K562 (cell line): ENCODE results near the gene RSF1. TPM values are rescaled to one million over a fixed set of nuclear protein-coding genes. Genes with fewer than 3 reads are reported as not detected.

Experiments used
- ATAC-seq: fragments of 200-7000 bp; cut with Tn5 transposase; 3 replicates; pipeline ENCODE4 v1.9.1; 2020; ENCODE audit warnings: moderate library complexity
- BruUV-seq: library from RNA; stranded (reverse); fragments of 400-500 nt; replicated peaks from 2 replicates; lab custom pipeline; 2021; lab: Mats Ljungman, UMichigan
- CTCF ChIA-PET: fragments of 300-600 bp; formaldehyde crosslinking; extraction: SDS; loops from one replicate; lab custom pipeline; 2021; ENCODE audit warnings: low intra/inter-chr PET ratio; lab: Yijun Ruan, JAX
- POLR2A ChIA-PET: fragments of 300-600, 350-650 bp; sonication (Branson Sonifier 250); formaldehyde crosslinking; extraction: SDS; loops from one replicate; lab custom pipeline; 2021; ENCODE audit warnings: antibody characterized with exemption, inconsistent platforms; lab: Yijun Ruan, JAX
- DNase-seq, 4 experiments: peaks; one replicate each; pipeline versions ENCODE4 v3.0.0 to v3.0.0-alpha.2; 2011 to 2018; ENCODE audit warnings: low spot score in 3 of 4, mixed read lengths in 3 of 4; ENCODE audit errors: extremely low read depth in 1 of 4
- FAIRE-seq: peaks from 2 replicates; lab custom pipeline; 2011; peaks lifted over from hg19 to GRCh38; lab: Jason Lieb, UNC
- H2AFZ ChIP-seq: 2 replicates; pipeline ENCODE4 v1.6.0; 2011; ENCODE audit warnings: low read depth, low read length, control low read depth, inconsistent platforms
- H3K27ac ChIP-seq: fragments of 200-600 bp; 3 replicates; pipeline ENCODE4 v1.8.0; 2011; ENCODE audit warnings: low read depth, mild to moderate bottlenecking, control low read depth, inconsistent platforms, low read length, moderate library complexity, mixed read lengths; ENCODE audit errors: extremely low read depth
- H3K27me3 ChIP-seq, 2 experiments: fragments of 300-600 bp in 1 of 2; 2 replicates in 1 of 2; 3 replicates in 1 of 2; pipeline versions ENCODE4 v1.6.0 to v1.8.0; 2011; ENCODE audit warnings: inconsistent platforms in 2 of 2, low read length in 2 of 2, mild to moderate bottlenecking in 1 of 2, mixed read lengths in 1 of 2, moderate library complexity in 1 of 2; ENCODE audit not compliant: control insufficient read depth in 2 of 2, insufficient read depth in 2 of 2
- H3K36me3 ChIP-seq: fragments of 300-600 bp; 3 replicates; pipeline ENCODE4 v1.8.0; 2011; ENCODE audit warnings: mild to moderate bottlenecking, low read length, inconsistent platforms; ENCODE audit not compliant: control insufficient read depth, insufficient read depth
- H3K4me1 ChIP-seq, 2 experiments: fragments of 200-600 bp in 1 of 2; replicated peaks in 1 of 2; 2 replicates in 1 of 2; 3 replicates in 1 of 2; pipeline versions ENCODE4 v1.5.1 to v1.8.0; 2011; ENCODE audit warnings: inconsistent platforms in 2 of 2, low read length in 2 of 2, mild to moderate bottlenecking in 1 of 2, mixed read lengths in 1 of 2, moderate library complexity in 1 of 2; ENCODE audit not compliant: control insufficient read depth in 2 of 2, insufficient read depth in 2 of 2
- H3K4me2 ChIP-seq: 2 replicates; pipeline ENCODE4 v1.6.1; 2011; ENCODE audit warnings: low read length, control low read depth, inconsistent platforms, mixed read lengths; ENCODE audit not compliant: insufficient read depth
- H3K4me3 ChIP-seq: fragments of 200-600 bp; sonication (generic), shearing (Covaris generic); 2 replicates; pipeline ENCODE4 v1.5.1; 2016; ENCODE audit warnings: control low read depth, inconsistent platforms
- H3K79me2 ChIP-seq: fragments of 200-600 bp; 3 replicates; pipeline ENCODE4 v1.8.0; 2011; ENCODE audit warnings: low read length, inconsistent platforms; ENCODE audit not compliant: control insufficient read depth, insufficient read depth
- H3K9ac ChIP-seq, 2 experiments: 2 replicates each; pipeline versions ENCODE4 v1.6.0 to v1.6.1; 2011; ENCODE audit warnings: low read depth in 2 of 2, low read length in 2 of 2, control low read depth in 1 of 2, inconsistent platforms in 1 of 2, mild to moderate bottlenecking in 1 of 2, mixed read lengths in 1 of 2; ENCODE audit not compliant: insufficient read depth in 1 of 2
- H3K9me1 ChIP-seq: one replicate; pipeline ENCODE4 v1.6.0; 2011; ENCODE audit warnings: inconsistent platforms, mild to moderate bottlenecking, low read length, moderate library complexity; ENCODE audit not compliant: control insufficient read depth, insufficient read depth
- H3K9me3 ChIP-seq: replicated peaks from 2 replicates; pipeline ENCODE4 v1.5.1; 2011; ENCODE audit warnings: low read depth, low read length, inconsistent platforms; ENCODE audit not compliant: control insufficient read depth, insufficient read depth
- H4K20me1 ChIP-seq: replicated peaks from 2 replicates; pipeline ENCODE4 v1.6.1; 2011; ENCODE audit warnings: low read length, inconsistent platforms, mixed read lengths; ENCODE audit not compliant: control insufficient read depth, insufficient read depth
- BACH1 ChIP-seq: fragments of 200-800 bp; sonication (Bioruptor generic); IDR thresholded peaks from 2 replicates; pipeline ENCODE4 v1.6.1; 2016; ENCODE audit warnings: missing genetic modification characterization, missing compliant biosample characterization
- CBFA2T2 ChIP-seq: fragments of 450-650 bp; conservative IDR thresholded peaks from 2 replicates; pipeline ENCODE4 v1.6.1; 2017; ENCODE audit warnings: mild to moderate bottlenecking
- ERF ChIP-seq: fragments of 450-650 bp; formaldehyde crosslinking; IDR thresholded peaks from 2 replicates; pipeline ENCODE4 v1.4.0; 2020; ENCODE audit warnings: mild to moderate bottlenecking, mixed read lengths
- IFI16 ChIP-seq: fragments of 250-450 bp; sonication (Bioruptor Pico); IDR thresholded peaks from 2 replicates; pipeline ENCODE4 v2.1.2; 2022; ENCODE audit warnings: mild to moderate bottlenecking, inconsistent platforms
- KLF1 ChIP-seq: fragments of 450-650 bp; IDR thresholded peaks from 2 replicates; pipeline ENCODE4 v1.6.1; 2016; ENCODE audit warnings: missing genetic modification characterization, missing compliant biosample characterization
- MTA3 ChIP-seq: fragments of 450-650 bp; formaldehyde crosslinking; IDR thresholded peaks from 2 replicates; pipeline ENCODE4 v1.6.1; 2017; ENCODE audit warnings: mild to moderate bottlenecking, borderline replicate concordance
- NR0B1 ChIP-seq: fragments of 450-650 bp; IDR thresholded peaks from one replicate; pipeline ENCODE4 v1.6.1; 2018; ENCODE audit warnings: mild to moderate bottlenecking, moderate library complexity; ENCODE audit not compliant: partially characterized antibody
- NR1H2 ChIP-seq: sonication (generic); formaldehyde crosslinking; IDR thresholded peaks from 2 replicates; pipeline ENCODE4 v1.4.0; 2020; ENCODE audit warnings: mild to moderate bottlenecking, missing genetic modification reagents
- RBBP5 ChIP-seq: fragments of 200-600 bp; sonication (generic); IDR thresholded peaks from 2 replicates; pipeline ENCODE4 v1.6.1; 2012; ENCODE audit warnings: borderline replicate concordance, mild to moderate bottlenecking, low read length, control low read depth, inconsistent platforms; ENCODE audit not compliant: insufficient read depth, poor library complexity, severe bottlenecking
- SAFB2 ChIP-seq: fragments of 200-400 bp; formaldehyde crosslinking; IDR thresholded peaks from 2 replicates; pipeline ENCODE4 v1.6.1; 2018; ENCODE audit warnings: borderline replicate concordance, low read length, low read depth, moderate library complexity; ENCODE audit not compliant: severe bottlenecking
- SNIP1 ChIP-seq: fragments of 450-650 bp; IDR thresholded peaks from 2 replicates; pipeline ENCODE4 v1.7.1; 2017; ENCODE audit warnings: low read depth, mild to moderate bottlenecking
- SRSF3 ChIP-seq: fragments of 200-400 bp; formaldehyde crosslinking; IDR thresholded peaks from 2 replicates; pipeline ENCODE4 v1.6.1; 2016; ENCODE audit warnings: mild to moderate bottlenecking, low read length, moderate library complexity; ENCODE audit not compliant: insufficient read depth
- THAP7 ChIP-seq: fragments of 250-450 bp; sonication (Bioruptor Pico); IDR thresholded peaks from 2 replicates; pipeline ENCODE4 v1.5.0; 2021
- ZNF217 ChIP-seq: sonication (generic); formaldehyde crosslinking; IDR thresholded peaks from 2 replicates; pipeline ENCODE4 v1.8.0; 2022; ENCODE audit warnings: mild to moderate bottlenecking, missing genetic modification reagents
- ZNF277 ChIP-seq: fragments of 250-450 bp; sonication (Bioruptor Pico); IDR thresholded peaks from 2 replicates; pipeline ENCODE4 v1.8.0; 2022; ENCODE audit warnings: inconsistent platforms, mild to moderate bottlenecking, moderate library complexity, borderline replicate concordance
- ZNF324 ChIP-seq: fragments of 250-450 bp; sonication (Bioruptor Pico); IDR thresholded peaks from 2 replicates; pipeline ENCODE4 v1.4.0; 2020; ENCODE audit warnings: mild to moderate bottlenecking
- ZNF696 ChIP-seq: fragments of 250-450 bp; sonication (Bioruptor Pico); conservative IDR thresholded peaks from 2 replicates; pipeline ENCODE4 v1.4.0; 2020; ENCODE audit warnings: mild to moderate bottlenecking, moderate library complexity
- WGBS: fragments of 100-300 bp; shearing (Covaris generic); methylation state at CpG from one replicate; pipeline ENCODE4 v1.1.6; 2016; ENCODE audit warnings: low coverage, mixed read lengths; ENCODE audit not compliant: insufficient coverage; ENCODE audit errors: missing lambda C conversion rate; 5-methylcytosine and 5-hydroxymethylcytosine counted together
- in situ Hi-C: fragments of 300-500 bp; cut with MboI; formaldehyde crosslinking; loops from 4 replicates; pipeline ENCODE4 v1.15.0; 2018; ENCODE audit warnings: inconsistent platforms, mixed read lengths
- intact Hi-C: fragments of 100-400 bp; cut with micrococcal nuclease; formaldehyde crosslinking; loops from 2 replicates; pipeline ENCODE4 v1.14.2; 2022
- polyA plus RNA-seq, 8 experiments: library from polyadenylated mRNA; depleted of rRNA in 4 of 8; stranded (reverse) in 5 of 8; unstranded in 3 of 8; fragments of >200 nt; fragmentation: Nextera tagmentation in 2 of 8; fragmentation: Illumina TruSeq in 1 of 8; extraction: Ambion mirVana in 2 of 8; extraction: Trizol in 1 of 8; gene quantifications; 2 replicates each; pipeline versions ENCODE4 v1.2.1 to v1.2.3, GENCODE V29; 2011 to 2014; ENCODE audit warnings: inconsistent platforms in 1 of 8, missing spikeins in 1 of 8
- total RNA-seq, 7 experiments: library from RNA; depleted of rRNA in 6 of 7; stranded (reverse); fragments of >200 nt in 6 of 7; fragmentation: Illumina TruSeq in 2 of 7; extraction: Trizol in 2 of 7; gene quantifications; 2 replicates each; pipeline versions ENCODE4 v1.2.1 to v1.2.3, GENCODE V29; 2011 to 2021; ENCODE audit warnings: low replicate concordance in 1 of 7

Gene RSF1
- total and polyA plus RNA-seq, 9 of the 15 experiments (the other 6 are each of a cell fraction or from before 2014, with no cell fraction given): 9.7 to 63.6 (median 42.8) TPM

GRCh38 chr11:77791301-77791700 is 29.2 kb downstream of the RSF1 start:
- no peaks in the 10 kb centered on the region for H3K27me3 ChIP-seq
- H3K4me3 ChIP-seq: no peak overlapping the region
- no peaks in the 10 kb centered on the region for H3K9me1 ChIP-seq
- intact Hi-C loops (no loop called here), in situ Hi-C loops (no loop called here)
- no TSS peak for BruUV-seq
- no peak overlapping the region for H2AFZ ChIP-seq
- CTCF ChIA-PET: no interaction called here
- no peaks in the 10 kb centered on the region; the same call in 1 of the 2 replicates for H4K20me1 ChIP-seq
- peaks cover 3% of the 10 kb centered on the region for H3K9me3 ChIP-seq
- no peak for DNase-seq
- H3K27ac ChIP-seq: no peak overlapping the region
- H3K4me2 ChIP-seq: no peak overlapping the region
- ATAC-seq: no peak
- FAIRE-seq: no peak
- POLR2A ChIA-PET: no interaction called here
- peaks cover 90% of the 10 kb centered on the region for H3K79me2 ChIP-seq
- peaks cover 7% of the 10 kb centered on the region; the same call in 2 of the 3 replicates for H3K36me3 ChIP-seq
- H3K4me1 ChIP-seq: peaks cover 0 to 8% of the 10 kb centered on the region in 2 experiments; a peak in 2 of 5 replicates
- 96% methylated on average over 4 of the region's 4 CpGs for WGBS
- no peak overlapping the region for H3K9ac ChIP-seq
- TF ChIP-seq RBBP5 (no peak), CBFA2T2 (no peak), ERF (CRISPR knock-in tag) (no peak), BACH1 (tag) (no peak), SNIP1 (no peak), MTA3 (no peak), NR0B1 (no peak), ZNF277 (no peak), KLF1 (tag) (no peak), IFI16 (CRISPR knock-in tag) (no peak), NR1H2 (CRISPR knock-in tag) (no peak), ZNF324 (CRISPR knock-in tag) (no peak), ZNF217 (CRISPR knock-in tag) (no peak), THAP7 (CRISPR knock-in tag) (no peak), SAFB2 (no peak), SRSF3 (no peak), ZNF696 (CRISPR knock-in tag) (no peak)
